Mammary epithelial cell (primary cell): Measurements from ENCODE around the gene DCTN3.

Experiments used
- CTCF ChIP-seq, 2 donors: IDR thresholded peaks in 1 of 2; conservative IDR thresholded peaks in 1 of 2; 2 replicates each; pipeline ENCODE4 v1.5.1; 2011 to 2012; ENCODE audit warnings: inconsistent platforms in 2 of 2, low read length in 2 of 2, mild to moderate bottlenecking in 2 of 2, control low read depth in 1 of 2, low read depth in 1 of 2; ENCODE audit not compliant: insufficient read depth in 1 of 2; ENCODE audit errors: extremely low read depth in 1 of 2
- EZH2 ChIP-seq: IDR thresholded peaks from 2 replicates; pipeline ENCODE4 v1.6.1; 2012; ENCODE audit warnings: low read length, inconsistent platforms, borderline replicate concordance

GRCh38 chr9:34570809-34571480, 49.4 kb downstream of the DCTN3 start:
- TF ChIP-seq CTCF (conservative IDR thresholded peaks at IDR 0.05 in 1 of 2, IDR thresholded peaks at IDR 0.05 in 1 of 2; ENCODE audit: extremely low read depth in 1 of 2, insufficient read depth in 1 of 2, low read depth in 1 of 2, low read length in 2 of 2) (no peak), EZH2 (no peak)
